ENCODE results near the gene FAM20C.

- no peak for TF ChIP-seq CTCF (IDR thresholded peaks at IDR 0.05; ENCODE audit: low read depth, low read length)
- TF ChIP-seq EZH2phosphoT487 (IDR thresholded peaks at IDR 0.05; ENCODE audit: low read depth), result no peak
Measured at GRCh38 chr7:196778-197321, 4.5 kb downstream of the FAM20C start.
